T47D (cell line): Measurements from ENCODE around the gene C16orf87.

Experiments
- DNase-seq, 2 experiments: peaks; one replicate each; pipeline versions ENCODE4 v3.0.0 to v3.0.0-alpha.2; 2011 to 2012; ENCODE audit warnings: low read depth in 1 of 2, low spot score in 1 of 2
- JUND ChIP-seq: IDR thresholded peaks from 2 replicates; pipeline ENCODE4 v1.6.1; 2012; ENCODE audit warnings: low read depth
- in situ Hi-C: cut with HindIII; loops from 2 replicates; pipeline ENCODE4 v1.10.0; 2016; ENCODE audit warnings: low sequenced_read_pairs, low pct_unique_long_range_greater_than_20kb

Gene C16orf87

GRCh38 chr16:46807336-46807735 is 23.6 kb downstream of the C16orf87 start:
- no peak for TF ChIP-seq JUND
- in situ Hi-C loops: no loop called here
- no peak for DNase-seq

GRCh38 chr16:46803373-46803772 is 27.6 kb downstream of the C16orf87 start:
- no peak for DNase-seq
- in situ Hi-C loops: no loop called here
- no peak for TF ChIP-seq JUND

GRCh38 chr16:46801428-46802049 is 29.4 kb downstream of the C16orf87 start:
- in situ Hi-C loops: no loop called here
- DNase-seq: peak in 1 of 2 experiments; percentile 48

GRCh38 chr16:46800494-46800893 is 30.5 kb downstream of the C16orf87 start:
- DNase-seq: no peak
- in situ Hi-C loops: no loop called here
- TF ChIP-seq JUND: no peak

More at GRCh38 chr16:46801428-46802049, 29.4 kb downstream of the C16orf87 start:
- TF ChIP-seq JUND: no peak

- DNase-seq: no peak
- TF ChIP-seq JUND: no peak
- in situ Hi-C loops: no loop called here
These were observed 33.5 kb downstream of the C16orf87 start for GRCh38 chr16:46797501-46797900.

- in situ Hi-C loops: no loop called here
- TF ChIP-seq JUND: no peak
- DNase-seq: no peak
These were observed 34.2 kb downstream of the C16orf87 start for GRCh38 chr16:46796764-46797269.

GRCh38 chr16:46793841-46794240 is 37.1 kb downstream of the C16orf87 start:
- no peak for DNase-seq
- no peak for TF ChIP-seq JUND

GRCh38 chr16:46790599-46791270 is 40.2 kb downstream of the C16orf87 start:
- no peak for TF ChIP-seq JUND
- no peak for DNase-seq
- in situ Hi-C loops: no loop called here

More at GRCh38 chr16:46793841-46794240, 37.1 kb downstream of the C16orf87 start:
- in situ Hi-C loops: no loop called here

GRCh38 chr16:46789499-46790414 is 41.2 kb downstream of the C16orf87 start:
- peak; percentile 53 to 78 for DNase-seq
- in situ Hi-C loops: no loop called here
- TF ChIP-seq JUND: no peak

GRCh38 chr16:46788891-46789474 is 42.0 kb downstream of the C16orf87 start:
- TF ChIP-seq JUND: no peak
- DNase-seq: no peak
- in situ Hi-C loops: no loop called here

- in situ Hi-C loops: no loop called here
- DNase-seq: no peak
- TF ChIP-seq JUND: no peak
These were observed 43.1 kb downstream of the C16orf87 start for GRCh38 chr16:46787909-46788308.
